Smooth muscle cell (in vitro differentiated cells): ENCODE results near the gene IRF4. TPM values are rescaled to one million over a fixed set of nuclear protein-coding genes. Genes with fewer than 3 reads are reported as not detected.

Experiments used
- DNase-seq: peaks from one replicate; lab custom pipeline; 2025; ENCODE audit not compliant: unreplicated experiment; lab: John Stamatoyannopoulos, UW
- H2AFZ ChIP-seq: fragments of 200-600 bp; sonication (generic); 2 replicates; pipeline ENCODE4 v1.6.0; 2016; ENCODE audit warnings: antibody characterized with exemption, low read depth, mild to moderate bottlenecking
- H3F3A ChIP-seq: fragments of 200-600 bp; sonication (generic); 2 replicates; pipeline ENCODE4 v1.6.0; 2017; ENCODE audit warnings: antibody characterized with exemption, low read depth
- H3K27ac ChIP-seq: fragments of 200-600 bp; sonication (generic); 2 replicates; pipeline ENCODE4 v1.5.1; 2016; ENCODE audit warnings: low read depth, mild to moderate bottlenecking
- H3K27me3 ChIP-seq: fragments of 200-600 bp; sonication (generic); 2 replicates; pipeline ENCODE4 v1.6.1; 2016; ENCODE audit warnings: low read depth, mild to moderate bottlenecking
- H3K36me3 ChIP-seq: fragments of 200-600 bp; sonication (generic); 2 replicates; pipeline ENCODE4 v1.5.1; 2016; ENCODE audit warnings: low read depth
- H3K4me1 ChIP-seq: fragments of 200-600 bp; sonication (generic); 2 replicates; pipeline ENCODE4 v1.5.1; 2016; ENCODE audit warnings: low read depth
- H3K4me2 ChIP-seq: fragments of 200-600 bp; sonication (generic); 2 replicates; pipeline ENCODE4 v1.6.0; 2016; ENCODE audit warnings: mild to moderate bottlenecking
- H3K4me3 ChIP-seq: fragments of 200-600 bp; sonication (generic); 2 replicates; pipeline ENCODE4 v1.5.1; 2016; ENCODE audit warnings: mild to moderate bottlenecking
- H3K79me2 ChIP-seq: fragments of 200-600 bp; sonication (generic); 2 replicates; pipeline ENCODE4 v1.6.0; 2016; ENCODE audit warnings: low read depth, mild to moderate bottlenecking
- H3K9ac ChIP-seq: fragments of 200-600 bp; sonication (generic); 2 replicates; pipeline ENCODE4 v1.6.0; 2016; ENCODE audit warnings: low read depth
- H3K9me3 ChIP-seq: fragments of 200-600 bp; sonication (generic); replicated peaks from 2 replicates; pipeline ENCODE4 v1.5.1; 2016; ENCODE audit warnings: low read depth
- H4K20me1 ChIP-seq: fragments of 200-600 bp; sonication (generic); 2 replicates; pipeline ENCODE4 v1.6.0; 2016; ENCODE audit warnings: low read depth
- WGBS: methylation state at CpG from one replicate; pipeline ENCODE4 v1.1.7; 2016; ENCODE audit warnings: low lambda C conversion rate; 5-methylcytosine and 5-hydroxymethylcytosine counted together
- polyA plus RNA-seq: library from polyadenylated mRNA; unstranded; fragments of >200 nt; fragmentation: Nextera tagmentation; extraction: Ambion mirVana; gene quantifications from 2 replicates; pipeline ENCODE4 v1.2.1, GENCODE V29; 2016
- total RNA-seq: library from RNA; depleted of rRNA; stranded (reverse); fragments of >200 nt; gene quantifications from 2 replicates; pipeline ENCODE4 v1.2.3, GENCODE V29; 2014
- TF ChIP-seq, protein P1 (sequence below): fragments of 200-600 bp; sonication (generic); IDR thresholded peaks from 2 replicates; pipeline ENCODE4 v1.5.1; 2017; ENCODE audit warnings: borderline replicate concordance, mild to moderate bottlenecking, antibody characterized with exemption; ENCODE audit not compliant: insufficient read depth, poor library complexity, severe bottlenecking

IRF4 gene
- total and polyA plus RNA-seq, 2 experiments from 2014 or later: 0.04 TPM; not detected in 1

DNA sequence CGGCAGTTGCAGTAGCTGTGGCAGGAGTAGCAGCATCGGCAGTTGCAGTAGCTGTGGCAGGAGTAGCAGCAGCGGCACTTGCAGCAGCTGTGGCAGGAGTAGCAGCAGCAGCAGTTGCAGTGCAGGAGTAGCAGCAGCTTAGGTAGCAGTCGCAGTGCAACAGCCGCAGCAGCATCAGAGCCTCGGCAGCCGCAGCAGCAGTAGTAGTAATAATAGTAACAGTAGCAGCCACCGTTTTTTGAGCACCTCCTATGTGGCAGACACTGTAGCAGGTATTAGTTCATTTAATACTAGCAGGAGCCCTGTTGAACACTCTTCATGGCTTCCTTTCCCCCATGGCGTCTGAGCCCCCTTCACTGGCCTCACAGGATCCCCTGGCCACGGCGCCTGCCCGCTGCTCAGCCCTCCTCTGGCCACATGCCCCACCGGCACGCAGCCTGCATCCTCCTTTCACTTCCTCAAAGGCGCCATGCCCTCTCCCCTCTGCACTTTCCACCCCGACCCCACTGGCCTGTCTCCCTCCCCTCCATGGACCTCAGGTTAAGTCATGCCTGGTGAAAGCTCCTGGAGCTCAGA lies 19.1 kb upstream of the IRF4 start:
- DNase-seq: no peak
- Histone ChIP-seq H3K4me1 (no peaks in the 10 kb centered on the region), H3F3A (no peaks in the 10 kb centered on the region), H3K4me2 (no peak overlapping the region), H2AFZ (no peak overlapping the region), H3K27ac (no peak overlapping the region), H3K9ac (no peak overlapping the region), H3K4me3 (no peak overlapping the region), H3K36me3 (no peaks in the 10 kb centered on the region), H3K27me3 (peaks cover 4% of the 10 kb centered on the region), H3K9me3 (no peaks in the 10 kb centered on the region), H3K79me2 (no peaks in the 10 kb centered on the region), H4K20me1 (no peaks in the 10 kb centered on the region)
- 84% methylated on average over 16 of the region's 16 CpGs for WGBS
- TF ChIP-seq, protein P1, sequence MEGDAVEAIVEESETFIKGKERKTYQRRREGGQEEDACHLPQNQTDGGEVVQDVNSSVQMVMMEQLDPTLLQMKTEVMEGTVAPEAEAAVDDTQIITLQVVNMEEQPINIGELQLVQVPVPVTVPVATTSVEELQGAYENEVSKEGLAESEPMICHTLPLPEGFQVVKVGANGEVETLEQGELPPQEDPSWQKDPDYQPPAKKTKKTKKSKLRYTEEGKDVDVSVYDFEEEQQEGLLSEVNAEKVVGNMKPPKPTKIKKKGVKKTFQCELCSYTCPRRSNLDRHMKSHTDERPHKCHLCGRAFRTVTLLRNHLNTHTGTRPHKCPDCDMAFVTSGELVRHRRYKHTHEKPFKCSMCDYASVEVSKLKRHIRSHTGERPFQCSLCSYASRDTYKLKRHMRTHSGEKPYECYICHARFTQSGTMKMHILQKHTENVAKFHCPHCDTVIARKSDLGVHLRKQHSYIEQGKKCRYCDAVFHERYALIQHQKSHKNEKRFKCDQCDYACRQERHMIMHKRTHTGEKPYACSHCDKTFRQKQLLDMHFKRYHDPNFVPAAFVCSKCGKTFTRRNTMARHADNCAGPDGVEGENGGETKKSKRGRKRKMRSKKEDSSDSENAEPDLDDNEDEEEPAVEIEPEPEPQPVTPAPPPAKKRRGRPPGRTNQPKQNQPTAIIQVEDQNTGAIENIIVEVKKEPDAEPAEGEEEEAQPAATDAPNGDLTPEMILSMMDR: no peak

DNA sequence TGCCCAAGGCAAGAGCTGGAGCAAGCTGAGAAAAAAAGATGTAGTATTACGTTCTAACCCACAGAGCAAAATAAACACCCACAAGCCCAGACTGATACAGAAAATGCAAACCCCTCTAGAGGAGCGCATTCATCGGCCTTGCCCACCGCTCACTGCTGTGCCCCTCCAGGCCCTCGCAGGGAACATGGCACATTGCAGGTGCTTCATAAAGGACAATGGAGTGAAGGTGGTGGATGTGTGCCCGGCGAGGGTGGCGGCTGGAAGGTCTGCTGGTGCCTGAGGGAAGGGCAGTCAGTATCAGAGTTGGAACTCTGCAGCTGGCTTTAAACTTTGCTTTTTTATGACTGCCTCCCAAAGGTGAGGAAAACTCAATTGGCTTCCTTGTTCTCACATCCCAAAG lies 18.5 kb upstream of the IRF4 start:
- Histone ChIP-seq H3K79me2 (no peaks in the 10 kb centered on the region), H3K27ac (no peak overlapping the region), H3K36me3 (no peaks in the 10 kb centered on the region), H3F3A (no peaks in the 10 kb centered on the region), H3K9ac (no peak overlapping the region), H3K4me1 (no peaks in the 10 kb centered on the region), H3K27me3 (peaks cover 4% of the 10 kb centered on the region), H4K20me1 (no peaks in the 10 kb centered on the region), H2AFZ (no peak overlapping the region), H3K4me3 (no peak overlapping the region), H3K9me3 (no peaks in the 10 kb centered on the region), H3K4me2 (no peak overlapping the region)
- no peak for DNase-seq
- 84% methylated on average over 8 of the region's 8 CpGs for WGBS
- TF ChIP-seq, protein P1: no peak

DNA sequence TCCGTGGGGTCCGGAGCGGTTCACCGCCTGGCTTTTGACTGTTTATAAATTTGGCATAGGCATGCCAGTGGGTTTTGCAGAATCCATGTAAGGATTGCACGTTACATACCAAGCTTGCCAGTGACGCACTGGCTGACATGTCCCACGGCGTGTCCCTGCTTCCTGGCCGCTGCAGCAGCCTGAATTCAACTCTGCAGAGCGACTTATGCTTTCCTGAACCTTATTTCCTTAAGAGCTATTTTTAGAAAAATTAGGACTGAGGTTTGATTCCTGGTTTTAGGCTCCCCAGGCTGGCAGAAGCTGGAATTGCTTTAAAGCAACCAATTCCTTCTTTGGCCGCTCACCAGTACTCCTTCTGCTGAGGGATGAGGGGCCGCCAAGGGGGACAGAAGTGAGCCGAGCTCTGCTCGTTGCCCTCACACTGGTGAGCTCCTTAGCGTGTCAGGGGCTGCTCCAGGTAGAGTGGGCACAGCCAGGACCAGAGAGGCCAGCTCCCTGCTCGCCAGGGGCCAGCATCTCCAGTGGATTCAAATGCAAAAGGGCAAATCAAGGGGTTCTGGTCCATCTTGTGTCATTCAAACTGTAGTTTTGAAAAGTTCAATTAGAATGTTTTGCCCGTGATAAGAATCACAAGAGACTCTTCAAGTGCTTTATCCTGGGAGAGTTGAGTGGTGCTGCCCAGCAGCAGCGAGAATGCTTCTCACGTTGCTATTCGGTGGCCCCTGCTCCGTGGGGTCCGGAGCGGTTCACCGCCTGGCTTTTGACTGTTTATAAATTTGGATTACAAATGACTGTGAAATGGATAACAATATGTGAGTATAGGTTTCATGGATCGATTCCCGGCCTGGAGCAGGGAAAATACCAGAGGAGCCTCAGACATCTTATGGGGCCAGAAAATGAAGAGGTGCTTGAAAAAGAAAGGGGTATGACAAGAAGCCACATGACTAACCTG lies 17.5 kb upstream of the IRF4 start:
- Histone ChIP-seq H3K9me3 (no peaks in the 10 kb centered on the region), H3K9ac (no peak overlapping the region), H3K27me3 (peaks cover 4% of the 10 kb centered on the region), H3K4me1 (no peaks in the 10 kb centered on the region), H2AFZ (no peak overlapping the region), H3F3A (no peaks in the 10 kb centered on the region), H3K4me3 (no peak overlapping the region), H3K36me3 (no peaks in the 10 kb centered on the region), H4K20me1 (no peaks in the 10 kb centered on the region), H3K4me2 (no peak overlapping the region), H3K79me2 (no peaks in the 10 kb centered on the region), H3K27ac (no peak overlapping the region)
- 73% methylated on average over 26 of the region's 26 CpGs for WGBS
- TF ChIP-seq, protein P1: no peak
- DNase-seq: no peak
